HK-2 (cell line): ENCODE results near the gene MYO7A.
"Not testable (repeated sequence)": the region's sequence is repeated elsewhere in the genome, so short reads cannot be mapped to it uniquely, and the experiment has no call there.

Experiments used
- DNase-seq: peaks from one replicate; pipeline ENCODE4 v3.0.0-alpha.2; 2018; ENCODE audit not compliant: unreplicated experiment

The MYO7A gene

DNA sequence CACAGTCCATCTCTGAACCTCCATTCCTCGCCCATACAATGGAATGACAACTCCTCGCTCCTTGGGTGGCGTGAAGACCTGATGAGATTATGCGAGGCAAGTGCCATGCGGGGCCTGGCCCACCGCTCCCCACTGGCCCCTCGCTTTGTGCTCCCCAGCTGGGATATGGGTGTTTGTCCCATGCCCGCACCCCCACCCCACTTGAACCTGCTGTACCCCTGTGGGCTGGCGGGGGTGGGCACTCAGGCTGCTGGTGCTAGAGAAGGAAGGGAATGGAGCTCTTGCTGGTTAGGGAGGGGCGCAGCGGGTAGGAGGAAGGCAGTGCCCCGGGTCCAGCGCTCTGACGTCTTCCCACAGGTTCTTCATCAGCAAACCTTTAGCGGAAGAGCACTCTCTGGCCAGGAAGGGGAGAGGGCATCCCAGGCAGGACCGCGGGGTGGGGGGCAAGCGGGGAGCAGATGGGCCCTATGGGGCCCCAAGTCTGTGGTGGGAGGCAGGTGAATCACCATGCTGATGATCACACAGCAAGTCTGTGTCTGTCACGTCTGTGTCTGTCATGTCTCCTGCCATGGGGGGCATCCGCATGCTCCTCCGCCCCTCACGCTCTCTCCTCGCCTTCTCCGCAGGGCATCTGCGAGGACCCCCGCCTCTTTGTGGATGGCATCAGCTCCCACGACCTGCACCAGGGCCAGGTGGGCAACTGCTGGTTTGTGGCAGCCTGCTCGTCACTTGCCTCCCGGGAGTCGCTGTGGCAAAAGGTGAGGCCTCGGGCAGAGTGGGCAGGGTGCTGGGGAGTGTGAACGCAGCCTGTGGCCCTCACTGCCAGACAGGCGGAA, 34.8 kb upstream of the MYO7A start:
- no peak for DNase-seq

DNA sequence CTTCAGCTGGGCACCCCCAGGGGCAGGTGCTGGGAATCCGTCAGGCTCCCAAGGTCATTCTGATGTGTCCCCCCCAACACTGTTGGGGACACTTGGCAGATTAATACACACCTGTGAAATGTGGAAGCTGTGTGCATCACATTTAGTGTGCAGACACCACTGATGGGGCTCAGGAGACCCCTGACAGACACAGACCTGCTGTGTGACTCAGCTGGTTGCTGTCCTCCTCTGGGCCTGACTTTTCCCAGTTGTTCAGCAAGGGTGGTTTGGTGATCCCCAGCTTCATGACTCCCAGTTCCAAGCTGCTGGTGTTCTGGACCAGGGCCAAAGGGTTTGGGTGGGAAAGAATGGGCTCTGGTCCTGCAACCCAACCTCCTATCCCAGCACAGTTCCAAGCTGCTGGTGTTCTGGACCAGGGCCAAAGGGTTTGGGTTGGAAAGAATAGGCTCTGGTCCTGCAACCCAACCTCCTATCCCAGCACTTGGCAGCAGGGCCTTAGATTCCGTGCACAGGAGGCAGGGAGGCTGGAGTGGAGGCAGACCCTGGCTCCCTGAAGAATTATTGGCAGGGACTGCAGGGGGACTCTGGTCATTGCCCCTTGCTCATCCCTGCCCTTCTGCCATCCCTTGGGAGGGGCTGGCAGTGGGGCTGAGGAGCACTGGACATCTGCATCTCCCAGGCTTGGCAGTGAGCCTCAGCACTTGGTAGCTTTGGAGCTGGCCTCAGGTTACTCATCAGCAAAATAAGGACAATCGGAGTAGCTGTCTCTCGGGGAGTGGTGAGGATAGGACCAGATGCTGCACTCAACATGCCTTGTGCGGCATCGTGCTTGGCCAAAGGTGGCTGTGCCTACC, 33.8 kb upstream of the MYO7A start:
- DNase-seq = no peak

DNA sequence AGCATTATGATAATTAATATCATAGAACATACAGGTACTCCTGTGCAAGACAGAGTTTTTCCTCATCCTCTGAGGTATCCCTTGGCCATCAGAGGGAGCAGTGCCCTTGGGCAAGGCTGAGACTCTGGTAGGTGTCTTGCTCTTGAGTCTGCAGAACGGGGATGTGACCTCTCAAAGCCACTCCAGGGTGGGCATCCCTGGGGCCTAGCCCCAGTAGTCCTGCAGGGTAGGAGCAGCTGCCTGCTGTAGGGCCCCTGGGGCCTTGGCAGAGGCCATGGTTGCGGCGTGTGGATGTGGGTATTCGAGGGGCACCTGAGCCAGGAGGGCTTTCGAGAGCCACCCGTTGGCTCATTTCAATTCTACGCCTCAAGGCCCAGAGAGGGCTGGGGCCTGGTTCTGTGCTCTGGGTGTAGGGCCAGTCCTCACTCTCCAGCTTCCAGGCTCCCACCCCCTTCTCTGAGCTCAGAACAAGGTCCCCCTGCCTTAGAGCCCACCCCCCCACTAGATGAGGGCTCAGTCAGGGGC, 33.1 kb upstream of the MYO7A start:
- no peak for DNase-seq

GRCh38 chr11:77095551-77096490, 32.2 kb upstream of the MYO7A start:
- DNase-seq = no peak

- DNase-seq = no peak
Measured at GRCh38 chr11:77096591-77097019, 31.4 kb upstream of the MYO7A start.

DNA sequence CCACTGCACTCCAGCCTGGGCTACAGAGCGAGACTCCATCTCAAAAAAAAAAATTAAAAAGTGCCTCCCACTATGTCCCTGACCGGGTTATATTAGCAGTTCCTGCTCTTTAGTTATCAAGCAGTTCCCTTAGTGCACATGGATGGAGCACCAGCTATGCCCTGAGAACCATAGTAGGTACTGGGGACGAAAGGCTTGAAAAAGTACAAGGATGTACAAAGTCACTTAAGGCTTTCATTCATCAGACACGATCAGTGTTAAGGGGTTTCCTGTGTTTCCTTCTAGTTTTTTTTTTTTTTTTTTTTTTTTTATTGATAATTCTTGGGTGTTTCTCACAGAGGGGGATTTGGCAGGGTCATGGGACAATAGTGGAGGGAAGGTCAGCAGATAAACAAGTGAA, 30.9 kb upstream of the MYO7A start:
- not testable (repeated sequence) for DNase-seq

DNA sequence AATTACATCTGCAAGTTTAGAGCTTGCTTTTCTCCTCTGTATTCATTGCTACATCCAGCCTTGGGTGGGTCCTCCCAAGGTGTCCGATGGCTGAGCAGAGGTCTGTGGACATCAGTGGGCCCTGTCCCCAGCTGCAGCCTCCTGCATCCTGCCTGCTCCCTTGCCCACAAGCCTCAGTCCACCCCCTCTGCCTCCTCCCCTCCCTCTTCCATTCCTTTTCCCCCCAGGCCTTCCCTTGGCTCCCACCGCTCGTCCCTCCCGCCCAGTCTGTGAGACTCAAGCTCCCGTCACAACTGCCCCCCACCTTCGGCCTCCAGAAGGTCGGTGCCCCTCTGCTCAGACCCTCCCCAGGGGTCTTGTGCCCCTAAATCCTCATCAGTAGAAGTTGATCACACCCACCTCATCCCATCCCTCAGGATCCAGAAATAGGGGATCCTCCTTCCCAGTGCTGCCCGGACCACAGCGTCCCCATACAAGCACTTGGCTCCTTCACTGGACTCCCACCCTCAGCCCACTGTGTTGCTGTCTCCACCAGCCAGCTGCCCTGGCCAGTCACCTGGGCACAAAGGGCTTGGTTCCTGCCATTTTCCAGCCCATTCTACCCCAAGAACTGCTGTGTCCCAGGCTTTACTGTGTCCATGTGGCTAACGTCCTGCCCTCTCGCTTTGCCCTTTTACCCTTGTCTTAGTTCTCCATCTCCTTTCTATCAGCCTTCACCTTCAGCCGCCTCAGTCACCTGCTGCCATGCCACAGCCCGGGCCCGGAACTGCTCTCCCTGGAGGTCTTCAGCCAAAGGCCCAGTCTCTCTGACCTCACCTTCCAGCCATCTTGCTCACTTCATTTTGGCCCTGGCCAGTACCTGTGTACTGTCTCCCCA, 27.6 kb upstream of the MYO7A start:
- DNase-seq = no peak

- no peak for DNase-seq
Measured at GRCh38 chr11:77101043-77101537, 27.0 kb upstream of the MYO7A start.

DNA sequence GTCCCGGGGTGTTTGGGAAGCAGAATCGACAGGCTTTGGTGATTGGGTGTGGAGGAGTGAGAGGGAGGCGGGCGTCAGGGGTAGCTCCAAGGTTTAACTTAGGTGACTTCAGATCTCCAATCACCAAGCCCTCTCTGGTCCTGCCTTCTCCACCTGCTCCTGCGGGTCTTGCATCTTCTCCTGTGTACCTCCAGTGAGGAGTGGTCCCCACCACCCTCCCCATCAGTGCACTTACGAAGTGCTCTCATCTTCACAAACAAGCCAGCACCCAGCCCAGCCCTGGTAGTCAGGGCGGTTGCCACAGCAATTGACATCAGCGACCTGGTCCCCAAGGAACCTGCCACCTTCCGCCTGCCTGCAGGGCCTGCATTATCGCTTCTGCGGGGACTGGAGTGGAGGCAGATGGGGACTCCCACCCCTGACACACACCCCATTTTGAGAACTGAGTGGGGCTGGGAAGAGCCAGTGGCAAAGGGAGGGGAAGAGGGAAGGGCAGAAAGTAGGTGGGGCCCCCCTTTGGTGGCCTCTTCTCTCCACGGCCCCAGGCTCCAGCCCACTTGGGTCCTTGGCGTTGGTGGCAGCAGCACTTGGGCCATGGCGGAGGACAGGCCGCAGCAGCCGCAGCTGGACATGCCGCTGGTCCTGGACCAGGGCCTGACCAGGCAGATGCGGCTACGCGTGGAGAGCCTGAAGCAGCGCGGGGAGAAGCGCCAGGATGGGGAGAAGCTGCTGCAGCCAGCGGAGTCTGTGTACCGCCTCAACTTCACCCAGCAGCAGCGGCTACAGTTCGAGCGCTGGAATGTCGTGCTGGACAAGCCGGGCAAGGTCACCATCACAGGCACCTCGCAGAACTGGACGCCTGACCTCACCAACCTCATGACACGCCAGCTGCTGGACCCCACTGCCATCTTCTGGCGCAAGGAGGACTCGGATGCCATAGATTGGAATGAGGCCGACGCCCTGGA, 25.5 kb upstream of the MYO7A start, which contains the start of gene OMP:
Gene OMP (plus strand): TSS at position 595 of the 965 bp plus-strand sequence. CDS start 0 bp downstream, at position 595.
- no peak for DNase-seq

- no peak for DNase-seq
Measured at GRCh38 chr11:77103319-77103718, 24.7 kb upstream of the MYO7A start.

DNA sequence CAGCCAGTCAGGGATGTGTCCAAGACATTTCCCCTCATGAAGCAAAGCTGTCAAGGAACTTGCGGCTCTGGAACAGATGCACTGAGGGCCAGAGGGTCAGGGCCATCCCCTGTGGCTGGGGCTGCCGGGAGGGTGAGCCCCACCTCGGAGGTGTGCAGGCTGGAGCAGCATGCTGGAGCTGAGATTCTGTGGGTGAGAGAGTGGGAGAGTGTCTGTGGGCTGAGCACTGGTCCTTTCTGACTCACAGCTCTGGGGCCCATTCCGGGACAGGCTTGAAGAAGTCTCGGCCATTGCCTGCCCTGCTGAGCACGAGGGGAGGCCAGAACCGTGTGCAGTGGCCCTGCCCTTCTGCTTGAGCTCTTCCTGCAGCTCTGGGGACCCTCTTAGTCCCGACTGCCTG, 23.3 kb upstream of the MYO7A start:
- no peak for DNase-seq

DNA sequence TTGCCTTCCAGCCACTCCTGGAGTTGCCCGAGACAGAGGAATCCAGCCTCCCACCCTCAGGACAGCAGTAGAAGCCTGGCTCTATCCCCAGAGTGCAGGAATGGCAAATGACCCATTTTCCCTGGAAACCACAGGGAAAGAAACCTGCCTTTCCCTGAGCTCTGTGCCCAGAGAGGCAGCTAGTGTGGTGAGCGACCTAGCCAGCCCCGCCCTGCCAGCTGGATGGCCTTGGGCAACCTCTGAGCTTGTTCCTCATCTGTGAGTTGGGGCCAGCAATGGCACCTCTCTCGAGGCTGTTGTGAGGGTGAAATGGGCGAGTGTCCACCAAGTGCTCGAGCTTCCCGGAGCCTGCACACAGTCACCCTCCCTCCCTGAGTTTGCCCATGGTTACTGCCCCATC, 21.7 kb upstream of the MYO7A start:
- no peak for DNase-seq

- no peak for DNase-seq
Measured at GRCh38 chr11:77106759-77107158, 21.3 kb upstream of the MYO7A start.

GRCh38 chr11:77107950-77108349, 20.1 kb upstream of the MYO7A start:
- peak; percentile 81 for DNase-seq

DNA sequence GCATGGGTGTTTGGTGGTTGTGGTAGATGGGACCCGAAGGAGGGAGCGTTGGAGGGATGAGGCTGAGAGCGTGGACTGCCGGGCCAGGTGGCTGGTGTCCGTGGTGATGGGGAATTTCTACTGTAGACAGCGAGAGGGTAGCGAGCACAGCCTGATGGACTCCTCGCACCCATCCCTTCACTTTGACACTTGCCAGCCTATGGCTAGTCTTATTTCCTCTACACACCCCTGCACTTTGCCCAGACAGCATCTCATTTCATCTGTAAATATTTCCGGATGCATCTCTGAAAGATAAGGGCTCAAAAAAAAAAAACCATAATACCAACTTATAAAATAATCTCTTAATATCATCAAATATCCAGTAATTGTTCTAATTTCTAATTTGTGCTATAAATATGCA, 19.6 kb upstream of the MYO7A start:
- DNase-seq = no peak

DNA sequence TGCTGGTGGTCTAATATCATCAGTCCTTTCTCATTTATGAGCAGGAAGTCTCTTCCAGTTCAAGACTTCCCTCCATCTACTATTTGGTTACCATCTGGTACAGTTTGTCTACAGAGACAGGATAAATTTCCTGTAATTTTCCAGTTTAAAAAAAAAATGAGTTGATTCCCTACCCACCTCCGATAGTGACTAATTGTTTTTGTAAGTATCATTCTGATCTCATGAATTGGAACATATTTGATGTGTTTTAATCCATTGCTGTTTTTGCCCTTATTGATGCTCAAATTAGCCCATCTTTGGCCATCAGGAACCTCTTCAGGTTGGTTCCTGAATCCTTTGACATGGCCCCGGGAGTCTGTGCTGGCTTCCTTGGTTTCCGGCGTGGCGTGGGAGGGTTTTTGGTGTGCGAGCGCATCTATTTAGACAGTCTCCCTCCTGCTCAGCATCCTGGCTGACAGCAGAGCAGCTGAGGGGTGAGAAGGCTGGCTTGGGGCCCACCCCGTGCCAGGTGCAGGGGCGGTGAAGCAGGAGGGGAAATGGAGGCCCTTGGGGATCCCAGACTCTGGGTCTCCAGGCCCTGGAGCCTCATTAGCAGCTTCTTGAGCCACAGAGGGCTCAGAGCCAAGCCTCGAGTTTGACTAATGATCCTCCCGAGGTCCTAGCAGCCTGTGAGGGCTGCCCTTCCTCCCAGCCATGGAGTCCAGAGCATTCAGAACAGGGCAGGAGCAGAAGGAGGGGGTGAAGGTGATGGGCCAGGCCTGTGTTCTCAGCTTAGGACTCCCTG, 18.6 kb upstream of the MYO7A start:
- DNase-seq = no peak

- DNase-seq = no peak
Measured at GRCh38 chr11:77110836-77111235, 17.2 kb upstream of the MYO7A start.

DNA sequence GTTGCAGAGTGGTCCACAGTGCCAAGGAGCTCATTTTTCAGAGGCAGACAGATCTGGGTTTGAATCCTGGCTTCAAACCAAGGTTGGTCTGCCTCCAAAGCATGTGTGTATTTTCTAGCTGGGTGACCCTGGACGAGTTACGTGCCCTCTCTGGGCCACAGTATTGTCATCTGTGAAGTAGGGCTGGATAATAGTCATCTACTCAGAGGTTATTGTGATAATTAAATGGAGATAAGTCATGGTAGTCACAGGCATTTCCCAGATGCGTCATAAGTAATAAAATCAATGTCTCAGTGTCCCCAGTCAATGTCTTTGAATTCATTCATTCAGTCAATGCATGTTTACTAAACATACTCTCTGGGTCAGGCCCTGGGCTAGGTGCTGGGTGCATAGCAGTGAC, 16.8 kb upstream of the MYO7A start:
- DNase-seq = no peak
